Mucosa of descending colon (tissue), 3 donors: ENCODE data around the gene CNTN2. TPM values are rescaled to one million over a fixed set of nuclear protein-coding genes. Genes with fewer than 3 reads are reported as not detected.

ENCODE experiments used
- ATAC-seq: fragments of 200-7000 bp; cut with Tn5 transposase; one replicate; pipeline ENCODE4 v1.9.1; 2020; ENCODE audit warnings: mild to moderate bottlenecking, moderate library complexity
- DNase-seq, 3 donors: peaks; one replicate each; pipeline ENCODE4 v3.0.0-alpha.2; 2020
- H3K36me3 ChIP-seq: fragments of 200-600 bp; one replicate; pipeline ENCODE4 v1.8.0; 2021; ENCODE audit warnings: low read depth, mild to moderate bottlenecking
- H3K4me1 ChIP-seq: fragments of 200-600 bp; one replicate; pipeline ENCODE4 v1.8.0; 2021; ENCODE audit warnings: low read depth, mild to moderate bottlenecking
- H3K4me3 ChIP-seq: fragments of 200-600 bp; one replicate; pipeline ENCODE4 v1.8.0; 2021; ENCODE audit warnings: mild to moderate bottlenecking
- H3K9me3 ChIP-seq: fragments of 200-600 bp; one replicate; pipeline ENCODE4 v1.8.0; 2021; ENCODE audit warnings: mild to moderate bottlenecking
- intact Hi-C, 2 donors: fragments of 100-400 bp; cut with DNase I in 1 of 2; cut with micrococcal nuclease in 1 of 2; formaldehyde crosslinking; loops; one replicate each; pipeline versions ENCODE4 v1.11.0 to v1.11.1; 2022; cut with DNase I, micrococcal nuclease
- total RNA-seq, 3 donors: library from RNA; stranded (reverse); fragmentation: NEBNext Ultra II Directional in 2 of 3; extraction: Animal tissue kit (Norgen Biotek cat#: 25700) in 2 of 3; gene quantifications; one replicate each; pipeline versions ENCODE4 v1.2.1 to v1.2.4, GENCODE V29; 2021 to 2023
- TF ChIP-seq, protein P1 (sequence below): fragments of 200-600 bp; IDR thresholded peaks from one replicate; pipeline ENCODE4 v1.8.0; 2022; ENCODE audit warnings: antibody characterized with exemption, mild to moderate bottlenecking
- donor health status: DM: no; HTN: no; CAD: no; lungs with moderate emphysema.
- donor health status: DM: no; HTN: no; CAD: no.
- donor health status: DM: no; HTN: yes; CAD: no.

CNTN2 gene
- total RNA-seq, 3 donors from 2014 or later, result 0.43 to 6.8 (median 0.51) TPM

DNA sequence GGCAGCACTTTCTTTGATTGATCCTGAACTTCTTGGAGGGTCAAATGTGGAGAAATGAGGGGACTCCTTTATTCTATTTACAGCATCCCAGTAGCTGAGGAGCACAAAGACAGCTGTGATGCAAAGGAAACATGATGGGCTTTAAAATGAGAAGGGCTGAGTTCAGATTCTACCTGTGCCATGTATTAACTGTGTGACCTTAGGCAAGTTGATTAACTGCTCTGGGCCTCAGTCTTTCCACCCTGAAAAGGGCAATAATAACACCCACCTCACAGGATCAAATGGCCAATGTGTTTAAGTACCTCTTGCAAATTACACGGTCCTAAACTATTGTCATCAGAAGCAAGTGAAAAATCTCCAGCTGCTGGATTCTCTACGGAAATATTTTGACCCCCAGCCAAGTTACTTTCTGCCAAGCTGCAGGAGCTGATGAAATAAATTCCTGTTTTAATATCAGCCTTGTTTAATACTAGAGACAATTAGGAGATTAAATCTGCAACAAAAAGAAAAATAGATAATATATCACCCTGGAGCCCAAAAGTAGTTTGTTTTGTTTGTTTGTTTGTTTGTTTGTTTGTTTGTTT is 25.5 kb downstream of the CNTN2 start:
- intact Hi-C loops, result no loop called here
- no peaks in the 10 kb centered on the region for H3K9me3 ChIP-seq
- no peaks in the 10 kb centered on the region for H3K4me1 ChIP-seq
- no peaks in the 10 kb centered on the region for H3K36me3 ChIP-seq
- ATAC-seq (no peak), DNase-seq (no peak)
- no peak overlapping the region for H3K4me3 ChIP-seq
- TF ChIP-seq, protein P1, sequence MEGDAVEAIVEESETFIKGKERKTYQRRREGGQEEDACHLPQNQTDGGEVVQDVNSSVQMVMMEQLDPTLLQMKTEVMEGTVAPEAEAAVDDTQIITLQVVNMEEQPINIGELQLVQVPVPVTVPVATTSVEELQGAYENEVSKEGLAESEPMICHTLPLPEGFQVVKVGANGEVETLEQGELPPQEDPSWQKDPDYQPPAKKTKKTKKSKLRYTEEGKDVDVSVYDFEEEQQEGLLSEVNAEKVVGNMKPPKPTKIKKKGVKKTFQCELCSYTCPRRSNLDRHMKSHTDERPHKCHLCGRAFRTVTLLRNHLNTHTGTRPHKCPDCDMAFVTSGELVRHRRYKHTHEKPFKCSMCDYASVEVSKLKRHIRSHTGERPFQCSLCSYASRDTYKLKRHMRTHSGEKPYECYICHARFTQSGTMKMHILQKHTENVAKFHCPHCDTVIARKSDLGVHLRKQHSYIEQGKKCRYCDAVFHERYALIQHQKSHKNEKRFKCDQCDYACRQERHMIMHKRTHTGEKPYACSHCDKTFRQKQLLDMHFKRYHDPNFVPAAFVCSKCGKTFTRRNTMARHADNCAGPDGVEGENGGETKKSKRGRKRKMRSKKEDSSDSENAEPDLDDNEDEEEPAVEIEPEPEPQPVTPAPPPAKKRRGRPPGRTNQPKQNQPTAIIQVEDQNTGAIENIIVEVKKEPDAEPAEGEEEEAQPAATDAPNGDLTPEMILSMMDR, result no peak

DNA sequence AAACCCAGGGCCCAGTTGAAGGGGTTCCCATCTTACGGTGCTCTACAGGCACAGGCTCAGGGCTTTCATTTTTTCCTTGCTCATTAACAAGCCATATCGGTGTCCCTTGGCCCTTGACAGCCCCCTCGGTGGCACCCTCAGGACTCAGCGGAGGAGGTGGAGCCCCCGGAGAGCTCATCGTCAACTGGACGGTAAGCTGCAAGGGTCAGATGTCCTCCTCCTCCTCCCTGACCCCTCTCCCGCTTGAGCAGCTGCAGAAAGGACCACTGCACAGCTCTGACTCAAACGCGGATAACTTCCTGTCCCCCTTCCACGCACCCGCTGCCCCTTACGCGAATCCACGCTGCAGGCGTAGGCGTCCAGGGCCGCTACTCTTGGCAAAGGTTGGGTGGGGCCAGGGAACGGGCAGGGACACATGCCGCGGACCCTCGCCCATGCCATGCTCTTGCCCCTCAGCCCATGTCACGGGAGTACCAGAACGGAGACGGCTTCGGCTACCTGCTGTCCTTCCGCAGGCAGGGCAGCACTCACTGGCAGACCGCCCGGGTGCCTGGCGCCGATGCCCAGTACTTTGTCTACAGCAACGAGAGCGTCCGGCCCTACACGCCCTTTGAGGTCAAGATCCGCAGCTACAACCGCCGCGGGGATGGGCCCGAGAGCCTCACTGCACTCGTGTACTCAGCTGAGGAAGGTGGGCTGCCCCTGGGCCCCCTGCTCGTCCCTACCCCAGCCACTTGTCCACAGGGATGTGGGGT is 26.5 kb downstream of the CNTN2 start:
- no peak for DNase-seq
- TF ChIP-seq, protein P1, result no peak
- H3K9me3 ChIP-seq, result no peaks in the 10 kb centered on the region
- H3K4me3 ChIP-seq, result no peak overlapping the region
- intact Hi-C loops, result no loop called here
- ATAC-seq, result no peak
- H3K36me3 ChIP-seq, result no peaks in the 10 kb centered on the region
- no peaks in the 10 kb centered on the region for H3K4me1 ChIP-seq

DNA sequence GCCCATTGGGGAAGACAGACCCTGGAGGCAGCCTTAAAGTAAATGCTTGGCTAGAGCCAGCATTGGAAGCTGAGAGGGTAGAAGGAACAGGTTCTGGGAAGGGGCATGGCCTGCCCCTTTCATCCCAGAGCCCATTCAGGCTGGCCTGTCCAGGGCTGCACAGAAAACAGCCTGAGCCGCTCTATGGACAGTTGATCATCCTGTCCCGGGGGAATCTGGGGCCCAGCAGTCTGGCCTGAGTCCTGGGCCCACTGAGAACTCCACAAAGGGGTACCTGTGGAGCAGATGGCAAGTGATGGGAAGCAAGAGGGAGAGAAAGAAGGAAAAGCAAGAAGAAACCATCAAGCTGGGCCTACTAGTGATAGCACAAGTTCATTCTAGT is 28.0 kb downstream of the CNTN2 start:
- Histone ChIP-seq H3K4me1 (no peaks in the 10 kb centered on the region), H3K4me3 (no peak overlapping the region), H3K36me3 (no peaks in the 10 kb centered on the region), H3K9me3 (no peaks in the 10 kb centered on the region)
- intact Hi-C loops, result no loop called here
- no peak for DNase-seq
- ATAC-seq, result no peak
- TF ChIP-seq, protein P1, result no peak

DNA sequence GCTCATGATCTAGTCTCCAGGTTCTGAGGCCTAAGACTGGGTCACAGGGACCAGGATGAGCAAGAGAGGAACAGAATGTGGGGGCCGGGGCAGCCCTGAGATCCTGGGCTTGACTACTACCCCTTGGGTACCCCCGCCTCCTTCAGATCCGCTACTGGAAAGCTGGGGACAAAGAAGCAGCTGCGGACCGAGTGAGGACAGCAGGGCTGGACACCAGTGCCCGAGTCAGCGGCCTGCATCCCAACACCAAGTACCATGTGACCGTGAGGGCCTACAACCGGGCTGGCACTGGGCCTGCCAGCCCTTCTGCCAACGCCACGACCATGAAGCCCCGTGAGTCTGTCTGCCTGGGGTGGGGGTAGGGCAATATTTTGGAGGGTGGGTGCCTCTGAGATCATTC is 28.8 kb downstream of the CNTN2 start:
- Histone ChIP-seq H3K36me3 (no peaks in the 10 kb centered on the region), H3K4me3 (no peak overlapping the region), H3K9me3 (no peaks in the 10 kb centered on the region), H3K4me1 (no peaks in the 10 kb centered on the region)
- TF ChIP-seq, protein P1, result no peak
- ATAC-seq, result no peak
- no peak for DNase-seq
- intact Hi-C loops, result no loop called here

DNA sequence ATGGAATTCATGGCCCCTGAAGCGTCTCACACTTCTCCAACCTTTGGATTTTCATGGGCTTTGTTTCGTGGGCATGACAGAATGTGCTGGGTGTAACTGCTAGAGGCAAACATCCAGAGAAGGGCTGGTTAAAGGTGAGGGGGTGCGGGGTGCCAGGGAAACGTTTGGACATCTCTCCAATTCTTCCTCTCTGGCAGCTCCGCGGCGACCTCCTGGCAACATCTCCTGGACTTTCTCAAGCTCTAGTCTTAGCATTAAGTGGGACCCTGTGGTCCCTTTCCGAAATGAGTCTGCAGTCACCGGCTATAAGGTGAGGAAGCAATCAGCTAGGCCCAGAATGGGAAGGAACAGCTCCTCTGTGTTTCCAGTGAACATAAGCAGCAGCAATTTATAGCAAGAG is 29.3 kb downstream of the CNTN2 start:
- TF ChIP-seq, protein P1, result no peak
- H3K4me3 ChIP-seq, result no peak overlapping the region
- no peaks in the 10 kb centered on the region for H3K9me3 ChIP-seq
- H3K4me1 ChIP-seq, result no peaks in the 10 kb centered on the region
- no peak for ATAC-seq
- no peaks in the 10 kb centered on the region for H3K36me3 ChIP-seq
- intact Hi-C loops, result no loop called here
- DNase-seq, result no peak
